ENCODE measurements around the gene IL11.

DNA sequence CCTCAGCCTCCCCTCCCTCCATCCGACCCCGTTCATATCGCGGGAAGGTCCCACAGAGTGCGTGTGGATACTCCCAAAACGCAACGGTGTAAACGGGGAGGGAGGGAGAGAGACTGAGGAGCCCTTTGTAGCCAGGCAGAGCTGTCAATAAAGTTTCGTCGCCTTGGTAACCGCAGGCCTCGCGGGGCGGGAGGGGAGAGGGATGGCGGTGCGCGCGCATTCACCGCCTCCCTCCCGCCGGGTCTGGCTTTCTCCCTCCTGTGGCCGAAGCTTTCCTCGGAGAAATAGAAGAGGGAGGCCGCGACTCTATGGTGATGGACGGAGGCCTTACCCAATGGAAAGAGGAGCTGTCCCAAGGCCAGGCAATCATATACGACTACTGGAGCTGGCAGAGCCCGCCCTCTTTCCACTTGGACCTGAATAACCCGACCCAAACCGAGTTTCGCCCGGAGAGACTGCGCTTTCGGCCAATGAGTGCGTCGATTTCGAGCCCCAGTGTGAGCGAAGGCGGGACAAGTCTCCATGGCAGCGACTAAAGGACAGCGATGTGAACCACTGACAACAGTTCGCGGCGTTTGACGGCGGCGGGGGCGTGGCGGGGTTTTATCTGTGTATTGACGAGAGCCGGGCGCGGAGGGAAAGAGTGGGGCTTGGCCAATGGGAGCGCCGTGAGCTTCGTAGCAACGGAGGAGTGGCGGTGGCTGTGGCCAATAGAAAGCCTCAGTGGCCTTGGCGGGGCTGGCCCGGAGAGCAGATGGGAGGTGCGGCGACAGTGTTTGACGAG is 31.0 kb downstream of the IL11 start, which contains the start of gene KMT5C:
- TF ChIP-seq ZNF138 (CRISPR knock-in tag; conservative IDR thresholded peaks at IDR 0.05) (no peak), CREB1 (CRISPR knock-in tag; IDR thresholded peaks at IDR 0.05) (no peak), USF2 (CRISPR knock-in tag; IDR thresholded peaks at IDR 0.05) (no peak), PRDM15 (CRISPR knock-in tag; IDR thresholded peaks at IDR 0.05) (no peak)
- TF ChIP-seq, protein P1, sequence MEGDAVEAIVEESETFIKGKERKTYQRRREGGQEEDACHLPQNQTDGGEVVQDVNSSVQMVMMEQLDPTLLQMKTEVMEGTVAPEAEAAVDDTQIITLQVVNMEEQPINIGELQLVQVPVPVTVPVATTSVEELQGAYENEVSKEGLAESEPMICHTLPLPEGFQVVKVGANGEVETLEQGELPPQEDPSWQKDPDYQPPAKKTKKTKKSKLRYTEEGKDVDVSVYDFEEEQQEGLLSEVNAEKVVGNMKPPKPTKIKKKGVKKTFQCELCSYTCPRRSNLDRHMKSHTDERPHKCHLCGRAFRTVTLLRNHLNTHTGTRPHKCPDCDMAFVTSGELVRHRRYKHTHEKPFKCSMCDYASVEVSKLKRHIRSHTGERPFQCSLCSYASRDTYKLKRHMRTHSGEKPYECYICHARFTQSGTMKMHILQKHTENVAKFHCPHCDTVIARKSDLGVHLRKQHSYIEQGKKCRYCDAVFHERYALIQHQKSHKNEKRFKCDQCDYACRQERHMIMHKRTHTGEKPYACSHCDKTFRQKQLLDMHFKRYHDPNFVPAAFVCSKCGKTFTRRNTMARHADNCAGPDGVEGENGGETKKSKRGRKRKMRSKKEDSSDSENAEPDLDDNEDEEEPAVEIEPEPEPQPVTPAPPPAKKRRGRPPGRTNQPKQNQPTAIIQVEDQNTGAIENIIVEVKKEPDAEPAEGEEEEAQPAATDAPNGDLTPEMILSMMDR (IDR thresholded peaks at IDR 0.05), result no peak
- TF ChIP-seq, protein P2, sequence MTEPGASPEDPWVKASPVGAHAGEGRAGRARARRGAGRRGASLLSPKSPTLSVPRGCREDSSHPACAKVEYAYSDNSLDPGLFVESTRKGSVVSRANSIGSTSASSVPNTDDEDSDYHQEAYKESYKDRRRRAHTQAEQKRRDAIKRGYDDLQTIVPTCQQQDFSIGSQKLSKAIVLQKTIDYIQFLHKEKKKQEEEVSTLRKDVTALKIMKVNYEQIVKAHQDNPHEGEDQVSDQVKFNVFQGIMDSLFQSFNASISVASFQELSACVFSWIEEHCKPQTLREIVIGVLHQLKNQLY (CRISPR knock-in tag; IDR thresholded peaks at IDR 0.05), result no peak
- TF ChIP-seq, protein P3, sequence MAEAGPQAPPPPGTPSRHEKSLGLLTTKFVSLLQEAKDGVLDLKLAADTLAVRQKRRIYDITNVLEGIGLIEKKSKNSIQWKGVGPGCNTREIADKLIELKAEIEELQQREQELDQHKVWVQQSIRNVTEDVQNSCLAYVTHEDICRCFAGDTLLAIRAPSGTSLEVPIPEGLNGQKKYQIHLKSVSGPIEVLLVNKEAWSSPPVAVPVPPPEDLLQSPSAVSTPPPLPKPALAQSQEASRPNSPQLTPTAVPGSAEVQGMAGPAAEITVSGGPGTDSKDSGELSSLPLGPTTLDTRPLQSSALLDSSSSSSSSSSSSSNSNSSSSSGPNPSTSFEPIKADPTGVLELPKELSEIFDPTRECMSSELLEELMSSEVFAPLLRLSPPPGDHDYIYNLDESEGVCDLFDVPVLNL (CRISPR knock-in tag; IDR thresholded peaks at IDR 0.05; ENCODE audit: borderline replicate concordance, low read depth), result no peak

Measured in WTC11 (cell line).